ENCODE data around the gene SPATA9.

- TF ChIP-seq CTCF (IDR thresholded peaks at IDR 0.05; ENCODE audit: control extremely low read depth in 1 of 3, insufficient read depth in 1 of 3, low read depth in 1 of 3, low read length in 3 of 3) = no peak
- TF ChIP-seq, protein P1, sequence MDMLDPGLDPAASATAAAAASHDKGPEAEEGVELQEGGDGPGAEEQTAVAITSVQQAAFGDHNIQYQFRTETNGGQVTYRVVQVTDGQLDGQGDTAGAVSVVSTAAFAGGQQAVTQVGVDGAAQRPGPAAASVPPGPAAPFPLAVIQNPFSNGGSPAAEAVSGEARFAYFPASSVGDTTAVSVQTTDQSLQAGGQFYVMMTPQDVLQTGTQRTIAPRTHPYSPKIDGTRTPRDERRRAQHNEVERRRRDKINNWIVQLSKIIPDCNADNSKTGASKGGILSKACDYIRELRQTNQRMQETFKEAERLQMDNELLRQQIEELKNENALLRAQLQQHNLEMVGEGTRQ (IDR thresholded peaks at IDR 0.05; ENCODE audit: low read length) = no peak
These were observed 45.0 kb upstream of the SPATA9 start for GRCh38 chr5:95727764-95728191.
